MM.1S (cell line): ENCODE results near the gene MAP3K20.

Experiments
- DNase-seq: peaks from one replicate; pipeline ENCODE4 v3.0.0-alpha.2; 2015
- H2AFZ ChIP-seq: fragments of 300-600 bp; sonication (generic); 2 replicates; pipeline ENCODE4 v1.6.0; 2016; ENCODE audit warnings: antibody characterized with exemption, low read length
- H3F3A ChIP-seq: fragments of 300-600 bp; sonication (generic); 2 replicates; pipeline ENCODE4 v1.6.1; 2016; ENCODE audit warnings: mild to moderate bottlenecking, antibody characterized with exemption, low read length, moderate library complexity, mixed read lengths; ENCODE audit not compliant: insufficient read depth
- H3K27ac ChIP-seq: fragments of 300-600 bp; sonication (generic); 2 replicates; pipeline ENCODE4 v1.5.1; 2016; ENCODE audit warnings: mild to moderate bottlenecking, low read length
- H3K27me3 ChIP-seq: fragments of 300-600 bp; sonication (generic); replicated peaks from 2 replicates; pipeline ENCODE4 v1.6.0; 2016; ENCODE audit warnings: low read length; ENCODE audit not compliant: insufficient read depth
- H3K36me3 ChIP-seq: fragments of 300-600 bp; sonication (generic); replicated peaks from 2 replicates; pipeline ENCODE4 v1.6.1; 2016; ENCODE audit warnings: mild to moderate bottlenecking, low read length, mixed read lengths; ENCODE audit not compliant: insufficient read depth
- H3K4me1 ChIP-seq: fragments of 300-600 bp; sonication (generic); 2 replicates; pipeline ENCODE4 v1.6.1; 2016; ENCODE audit warnings: low read length, mixed read lengths
- H3K4me2 ChIP-seq: fragments of 300-600 bp; sonication (generic); 2 replicates; pipeline ENCODE4 v1.6.0; 2016; ENCODE audit warnings: low read depth, low read length
- H3K4me3 ChIP-seq: fragments of 300-600 bp; sonication (generic); 2 replicates; pipeline ENCODE4 v1.5.1; 2016; ENCODE audit warnings: low read length, mixed read lengths
- H3K79me2 ChIP-seq: fragments of 300-600 bp; sonication (generic); 2 replicates; pipeline ENCODE4 v1.6.1; 2016; ENCODE audit warnings: mixed run types, low read length, mixed read lengths
- H3K9ac ChIP-seq: fragments of 300-600 bp; sonication (generic); 2 replicates; pipeline ENCODE4 v1.6.1; 2016; ENCODE audit warnings: low read length, mixed read lengths
- H3K9me2 ChIP-seq: fragments of 300-600 bp; sonication (generic); replicated peaks from 2 replicates; pipeline ENCODE4 v1.6.1; 2016; ENCODE audit warnings: mild to moderate bottlenecking, low read length, mixed read lengths; ENCODE audit not compliant: insufficient read depth
- H3K9me3 ChIP-seq: fragments of 300-600 bp; sonication (generic); replicated peaks from 2 replicates; pipeline ENCODE4 v1.6.1; 2016; ENCODE audit warnings: mild to moderate bottlenecking, low read length, mixed read lengths; ENCODE audit not compliant: insufficient read depth
- H4K20me1 ChIP-seq: fragments of 300-600 bp; sonication (generic); 2 replicates; pipeline ENCODE4 v1.6.1; 2016; ENCODE audit warnings: mild to moderate bottlenecking, low read length, moderate library complexity, mixed read lengths; ENCODE audit not compliant: insufficient read depth
- CTCF ChIP-seq: fragments of 300-600 bp; sonication (generic); IDR thresholded peaks from 2 replicates; pipeline ENCODE4 v1.5.1; 2016; ENCODE audit warnings: antibody characterized with exemption, low read length, mixed read lengths
- EZH2 ChIP-seq: fragments of 300-600 bp; sonication (generic); optimal IDR thresholded peaks from 2 replicates; pipeline ENCODE3; 2017; ENCODE audit warnings: low read depth, mild to moderate bottlenecking, antibody characterized with exemption, low read length, mixed read lengths
- EZH2phosphoT487 ChIP-seq: fragments of 300-600 bp; sonication (generic); IDR thresholded peaks from 2 replicates; pipeline ENCODE4 v1.6.1; 2018; ENCODE audit warnings: antibody characterized with exemption, low read length

Gene MAP3K20

GRCh38 chr2:173239644-173240043 lies 164.0 kb downstream of the MAP3K20 start:
- H3K27ac ChIP-seq: no peak overlapping the region
- H4K20me1 ChIP-seq: no peaks in the 10 kb centered on the region
- no peaks in the 10 kb centered on the region for H3K36me3 ChIP-seq
- no peaks in the 10 kb centered on the region for H3K9me3 ChIP-seq
- no peaks in the 10 kb centered on the region for H3F3A ChIP-seq
- no peaks in the 10 kb centered on the region for H3K79me2 ChIP-seq
- H3K27me3 ChIP-seq: no peaks in the 10 kb centered on the region
- DNase-seq: no peak
- no peaks in the 10 kb centered on the region for H3K4me1 ChIP-seq
- TF ChIP-seq CTCF (no peak), EZH2phosphoT487 (no peak), EZH2 (no peak)
- H3K9me2 ChIP-seq: no peaks in the 10 kb centered on the region
- H3K9ac ChIP-seq: no peak overlapping the region
- no peak overlapping the region for H3K4me2 ChIP-seq
- H3K4me3 ChIP-seq: no peak overlapping the region
- no peak overlapping the region for H2AFZ ChIP-seq

- no peaks in the 10 kb centered on the region for H3K36me3 ChIP-seq
- no peak overlapping the region for H3K9ac ChIP-seq
- H3F3A ChIP-seq: no peaks in the 10 kb centered on the region
- no peaks in the 10 kb centered on the region for H3K27me3 ChIP-seq
- no peak overlapping the region for H3K27ac ChIP-seq
- no peak overlapping the region for H3K4me2 ChIP-seq
- TF ChIP-seq EZH2phosphoT487 (no peak), EZH2 (no peak), CTCF (no peak)
- DNase-seq: no peak
- no peak overlapping the region for H3K4me3 ChIP-seq
- no peaks in the 10 kb centered on the region for H3K9me3 ChIP-seq
- no peak overlapping the region for H2AFZ ChIP-seq
- no peaks in the 10 kb centered on the region for H3K4me1 ChIP-seq
- no peaks in the 10 kb centered on the region for H3K9me2 ChIP-seq
- no peaks in the 10 kb centered on the region for H3K79me2 ChIP-seq
- no peaks in the 10 kb centered on the region for H4K20me1 ChIP-seq
Measured at GRCh38 chr2:173240083-173240482, 164.4 kb downstream of the MAP3K20 start.

GRCh38 chr2:173241643-173242042 lies 166.0 kb downstream of the MAP3K20 start:
- Histone ChIP-seq H3K36me3 (no peaks in the 10 kb centered on the region), H3K9me2 (no peaks in the 10 kb centered on the region), H3F3A (no peaks in the 10 kb centered on the region), H3K4me3 (no peak overlapping the region), H3K27ac (no peak overlapping the region), H2AFZ (no peak overlapping the region), H3K4me1 (no peaks in the 10 kb centered on the region), H3K27me3 (no peaks in the 10 kb centered on the region), H4K20me1 (no peaks in the 10 kb centered on the region), H3K79me2 (no peaks in the 10 kb centered on the region), H3K9ac (no peak overlapping the region), H3K4me2 (no peak overlapping the region), H3K9me3 (no peaks in the 10 kb centered on the region)
- TF ChIP-seq EZH2phosphoT487 (no peak), CTCF (no peak), EZH2 (no peak)
- DNase-seq: no peak
